ENCODE data around the gene MIS18BP1.

GRCh38 chr14:45251912-45252311 lies 1.1 kb downstream of the MIS18BP1 start:
- no peak for TF ChIP-seq POLR2A (IDR thresholded peaks at IDR 0.05)
- no peak for TF ChIP-seq CTCF (IDR thresholded peaks at IDR 0.05)

Data from body of pancreas (tissue), 4 donors.